GM12801 (cell line): ENCODE results near the gene TJP3.

Experiments used
- CTCF ChIP-seq: IDR thresholded peaks from one replicate; pipeline ENCODE4 v1.5.1; 2011; ENCODE audit warnings: control low read depth; ENCODE audit not compliant: insufficient read length; ENCODE audit errors: extremely low read depth

The TJP3 gene

GRCh38 chr19:3701200-3701599 lies 7.0 kb upstream of the TJP3 start:
- TF ChIP-seq CTCF, result no peak

- no peak for TF ChIP-seq CTCF
Observed at GRCh38 chr19:3707868-3708206, 347 bp upstream of the TJP3 start.

- TF ChIP-seq CTCF, result no peak
Observed at GRCh38 chr19:3710265-3710812, 2.2 kb downstream of the TJP3 start.

- no peak for TF ChIP-seq CTCF
Observed at GRCh38 chr19:3712663-3713611, 4.8 kb downstream of the TJP3 start.

- no peak for TF ChIP-seq CTCF
Observed at GRCh38 chr19:3716147-3716668, 8.0 kb downstream of the TJP3 start.

- no peak for TF ChIP-seq CTCF
Observed at GRCh38 chr19:3719868-3720267, 11.7 kb downstream of the TJP3 start.

- no peak for TF ChIP-seq CTCF
Observed at GRCh38 chr19:3720349-3720917, 12.2 kb downstream of the TJP3 start.
